ENCODE data around the gene CEP192.
A peak's percentile ranks its signal among the peaks of the same experiment; 100 is the strongest.
"Not testable (repeated sequence)": the region's sequence is repeated elsewhere in the genome, so short reads cannot be mapped to it uniquely, and the experiment has no call there.

The CEP192 gene, protein sequence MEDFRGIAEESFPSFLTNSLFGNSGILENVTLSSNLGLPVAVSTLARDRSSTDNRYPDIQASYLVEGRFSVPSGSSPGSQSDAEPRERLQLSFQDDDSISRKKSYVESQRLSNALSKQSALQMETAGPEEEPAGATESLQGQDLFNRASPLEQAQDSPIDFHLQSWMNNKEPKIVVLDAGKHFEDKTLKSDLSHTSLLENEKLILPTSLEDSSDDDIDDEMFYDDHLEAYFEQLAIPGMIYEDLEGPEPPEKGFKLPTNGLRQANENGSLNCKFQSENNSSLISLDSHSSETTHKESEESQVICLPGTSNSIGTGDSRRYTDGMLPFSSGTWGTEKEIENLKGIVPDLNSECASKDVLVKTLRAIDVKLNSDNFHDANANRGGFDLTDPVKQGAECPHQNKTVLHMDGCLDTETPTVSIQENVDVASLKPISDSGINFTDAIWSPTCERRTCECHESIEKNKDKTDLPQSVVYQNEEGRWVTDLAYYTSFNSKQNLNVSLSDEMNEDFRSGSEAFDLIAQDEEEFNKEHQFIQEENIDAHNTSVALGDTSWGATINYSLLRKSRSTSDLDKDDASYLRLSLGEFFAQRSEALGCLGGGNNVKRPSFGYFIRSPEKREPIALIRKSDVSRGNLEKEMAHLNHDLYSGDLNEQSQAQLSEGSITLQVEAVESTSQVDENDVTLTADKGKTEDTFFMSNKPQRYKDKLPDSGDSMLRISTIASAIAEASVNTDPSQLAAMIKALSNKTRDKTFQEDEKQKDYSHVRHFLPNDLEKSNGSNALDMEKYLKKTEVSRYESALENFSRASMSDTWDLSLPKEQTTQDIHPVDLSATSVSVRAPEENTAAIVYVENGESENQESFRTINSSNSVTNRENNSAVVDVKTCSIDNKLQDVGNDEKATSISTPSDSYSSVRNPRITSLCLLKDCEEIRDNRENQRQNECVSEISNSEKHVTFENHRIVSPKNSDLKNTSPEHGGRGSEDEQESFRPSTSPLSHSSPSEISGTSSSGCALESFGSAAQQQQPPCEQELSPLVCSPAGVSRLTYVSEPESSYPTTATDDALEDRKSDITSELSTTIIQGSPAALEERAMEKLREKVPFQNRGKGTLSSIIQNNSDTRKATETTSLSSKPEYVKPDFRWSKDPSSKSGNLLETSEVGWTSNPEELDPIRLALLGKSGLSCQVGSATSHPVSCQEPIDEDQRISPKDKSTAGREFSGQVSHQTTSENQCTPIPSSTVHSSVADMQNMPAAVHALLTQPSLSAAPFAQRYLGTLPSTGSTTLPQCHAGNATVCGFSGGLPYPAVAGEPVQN (N-terminal part only)

DNA sequence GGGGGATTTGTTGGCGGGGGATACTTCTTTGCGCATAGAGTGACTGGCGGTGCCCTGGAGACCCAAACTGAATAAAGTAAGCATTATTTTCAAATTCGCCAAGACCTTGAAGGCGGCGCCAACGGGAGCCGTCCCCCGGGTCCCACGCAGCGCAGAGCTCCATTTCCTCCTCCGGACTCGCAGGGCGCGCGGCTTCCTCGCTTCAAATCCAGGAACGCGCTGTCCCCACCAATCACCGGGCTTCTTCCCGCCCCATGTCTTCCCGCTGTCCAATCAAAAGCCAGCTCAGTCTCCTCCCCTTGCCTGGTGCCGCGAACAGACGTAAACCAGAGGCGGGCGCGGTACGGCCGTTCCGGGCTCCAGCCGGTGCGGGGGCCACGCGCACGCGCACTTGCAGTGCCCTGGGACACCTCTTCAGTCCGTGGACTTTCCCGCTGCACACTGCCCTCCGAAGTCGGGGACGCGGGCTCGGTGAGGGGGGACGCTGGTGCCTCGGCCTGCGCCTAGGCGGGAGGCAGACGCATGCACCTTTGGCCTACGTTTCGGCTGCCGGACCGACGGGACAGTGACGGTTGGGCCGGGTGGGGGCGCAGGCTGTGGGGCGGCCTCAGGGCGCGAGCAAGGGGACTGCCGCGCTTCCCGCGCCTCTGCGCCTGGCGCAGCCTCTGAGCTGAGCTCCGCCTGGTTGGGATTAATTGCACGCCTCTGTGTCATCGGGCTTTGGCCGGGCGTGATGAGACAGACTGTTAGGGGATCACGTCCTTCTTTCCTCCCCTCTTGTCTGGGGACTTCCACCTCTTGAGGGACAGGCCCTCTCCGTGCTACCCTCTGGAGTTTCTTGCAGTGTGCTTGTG, at the start of gene CEP192:
CEP192 (plus strand) TSS at position 396 of the 854 bp plus-strand sequence. CDS start 8,063 bp downstream, outside the sequence.
- DNase-seq: peak; percentile 95 to 96

DNA sequence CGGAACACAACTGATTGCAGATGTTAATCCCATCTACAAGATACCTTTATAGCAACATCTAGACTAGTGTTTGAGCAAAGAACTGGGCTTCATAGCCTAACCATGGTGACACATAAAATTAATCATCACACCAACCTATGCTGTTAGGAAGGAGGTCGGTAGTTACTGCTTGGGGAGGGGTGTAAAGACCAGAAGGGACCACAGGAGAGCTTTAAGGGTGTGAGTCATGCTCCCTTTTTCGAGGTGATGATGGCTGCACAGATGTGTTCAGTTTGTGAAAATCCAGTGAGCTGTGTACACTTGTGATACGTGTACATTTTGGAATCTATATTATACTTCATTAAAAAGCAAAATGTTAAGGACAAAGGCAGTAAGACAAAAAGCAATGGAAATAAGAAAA, 47.9 kb upstream of the CEP192 start:
- no peak for DNase-seq

DNA sequence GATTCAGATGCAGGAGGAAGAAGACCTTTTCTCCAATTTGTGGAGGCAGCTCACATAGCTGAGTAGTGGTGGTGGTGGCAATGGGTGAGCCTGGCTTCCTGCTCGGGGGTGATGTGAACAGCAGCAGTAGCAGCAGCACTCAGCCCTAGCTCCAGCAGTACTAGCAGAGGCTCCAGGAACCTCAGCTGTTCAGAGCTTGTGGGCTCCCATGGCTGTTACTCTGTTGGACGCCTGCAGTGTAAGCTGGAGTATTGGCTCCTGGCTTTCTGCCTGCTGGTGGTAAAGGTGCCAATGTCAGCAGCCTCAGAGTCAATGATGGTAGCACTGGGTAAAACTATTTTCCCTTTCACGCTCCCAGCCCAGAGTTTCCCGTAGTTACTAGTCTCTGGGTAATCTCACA, 46.5 kb upstream of the CEP192 start:
- no peak for DNase-seq

DNA sequence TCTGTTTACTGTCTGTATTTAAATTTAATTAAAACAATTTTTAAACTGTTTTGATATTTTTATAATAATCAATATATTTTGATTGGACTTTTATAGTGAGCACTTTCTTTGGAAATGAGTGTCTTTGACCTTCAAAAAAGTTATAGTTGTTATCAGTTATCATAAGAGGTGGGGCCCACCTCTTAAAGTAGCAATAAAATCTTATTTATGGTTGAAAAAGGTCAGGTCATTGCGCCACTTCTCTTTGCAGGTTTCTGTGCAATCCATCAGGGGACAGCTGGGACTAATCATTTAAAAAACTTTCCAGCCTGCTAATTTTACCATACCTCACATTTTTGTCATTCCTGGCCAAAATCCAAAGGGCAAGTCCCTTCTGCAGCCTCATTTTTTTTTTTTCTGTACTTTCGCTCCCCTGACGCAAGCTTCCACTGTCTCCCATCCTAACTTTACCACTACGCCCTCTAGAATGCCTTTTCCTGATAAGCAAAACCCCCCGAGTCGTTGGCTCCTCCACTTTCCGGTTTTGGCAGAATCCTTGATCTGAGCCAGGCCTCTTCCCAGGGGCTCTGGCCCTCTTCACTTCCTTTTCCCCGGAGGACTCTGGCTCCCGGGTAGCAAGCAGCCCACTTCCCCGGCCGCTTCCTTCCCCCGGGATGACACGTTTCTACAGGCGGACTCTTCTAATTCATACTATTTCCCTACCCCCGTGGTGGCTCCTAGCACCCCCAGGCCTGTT, 44.4 kb upstream of the CEP192 start:
- DNase-seq: no peak

DNA sequence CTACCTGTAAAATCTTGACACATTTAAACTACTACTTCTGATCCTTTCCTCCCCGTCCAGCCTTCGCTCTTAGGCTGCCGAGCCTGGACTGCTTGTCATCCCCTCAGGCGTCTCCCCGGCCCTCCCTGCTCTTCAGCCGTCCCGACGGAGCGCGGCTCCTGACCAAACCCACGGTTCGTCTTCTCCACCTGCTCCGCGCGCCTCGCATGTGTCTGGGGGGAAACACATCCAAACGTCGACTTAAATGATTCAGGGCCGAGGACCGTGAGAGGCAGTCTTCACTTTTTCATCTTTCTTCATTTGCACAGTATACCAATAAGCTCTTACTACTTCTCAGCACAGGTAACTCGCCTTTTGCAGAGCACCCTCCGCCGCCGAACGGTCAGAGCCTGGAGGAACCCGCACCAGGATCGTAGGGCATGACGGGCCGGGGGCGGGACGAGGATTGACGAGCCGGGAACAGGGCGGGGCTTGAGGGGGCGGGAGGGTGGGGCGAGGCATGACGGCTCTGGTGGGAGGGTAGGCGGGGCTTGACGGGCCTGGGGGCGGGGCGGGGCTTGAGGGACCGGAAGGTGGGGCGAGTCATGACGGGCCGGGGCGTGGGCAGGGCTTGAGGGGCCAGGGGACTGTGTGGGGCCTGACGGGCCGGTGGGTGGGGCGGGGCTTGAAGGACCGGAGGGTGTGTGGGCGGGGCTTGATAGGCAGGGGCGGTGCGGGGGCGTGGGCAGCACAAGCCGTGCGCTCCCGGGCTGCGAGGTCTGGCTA, 43.7 kb upstream of the CEP192 start, which contains the start of gene SEH1L:
SEH1L (plus strand) TSS at position 727 of the 765 bp plus-strand sequence. CDS start 111 bp downstream, outside the sequence.
- DNase-seq: peak; percentile 99 to 100

DNA sequence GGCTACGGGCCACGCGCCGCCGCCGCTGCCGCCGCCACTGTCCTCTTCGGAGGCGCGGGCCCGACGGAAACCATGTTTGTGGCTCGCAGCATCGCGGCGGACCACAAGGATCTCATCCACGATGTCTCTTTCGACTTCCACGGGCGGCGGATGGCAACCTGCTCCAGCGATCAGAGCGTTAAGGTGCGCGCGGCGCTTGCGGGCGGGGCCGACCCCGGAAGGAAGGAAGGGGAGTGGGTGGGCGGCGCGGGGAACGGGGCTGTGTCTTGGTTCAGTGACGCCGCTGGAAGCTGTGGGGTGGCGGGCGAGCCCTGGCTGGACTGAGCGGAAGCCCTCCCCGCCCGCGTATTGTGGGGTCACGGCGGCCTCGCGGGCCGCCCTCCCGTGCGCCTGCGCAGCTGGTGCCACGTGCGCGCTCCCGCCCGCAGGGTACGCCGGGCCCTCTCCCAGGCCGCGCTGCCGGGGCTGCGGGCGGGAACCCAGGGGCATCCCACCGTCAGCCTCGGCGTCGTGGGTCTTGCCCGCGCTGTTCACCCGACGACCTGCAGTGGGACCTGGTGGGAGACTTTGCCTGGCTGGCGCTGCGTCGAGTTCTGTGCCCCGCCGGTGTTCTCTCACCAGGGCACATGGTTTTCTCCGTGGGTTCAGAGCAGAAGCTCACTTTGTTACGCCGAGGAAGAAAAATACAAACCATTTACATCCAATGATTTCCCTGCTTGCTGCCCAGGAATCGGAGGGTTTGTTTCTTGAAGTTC, 42.9 kb upstream of the CEP192 start:
- DNase-seq: peak; percentile 99

DNA sequence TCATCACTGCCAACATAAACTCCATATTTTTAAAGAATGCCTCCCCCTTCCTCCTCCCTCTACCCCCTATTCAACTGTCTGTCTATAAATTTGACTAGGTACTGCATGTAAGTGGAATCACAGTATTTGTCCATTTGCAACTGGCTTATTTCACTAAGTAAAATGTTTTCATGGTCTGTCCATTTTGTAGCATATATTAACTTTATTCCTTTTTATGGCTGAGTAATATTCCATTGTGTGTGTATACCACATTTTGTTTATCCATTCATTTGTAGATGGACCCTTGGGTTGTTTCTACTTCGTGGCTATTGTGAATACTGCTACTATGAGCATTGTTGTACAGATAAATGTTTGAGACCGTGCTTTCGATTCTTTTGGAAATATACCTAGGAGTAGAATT, 32.7 kb upstream of the CEP192 start:
- DNase-seq: no peak

DNA sequence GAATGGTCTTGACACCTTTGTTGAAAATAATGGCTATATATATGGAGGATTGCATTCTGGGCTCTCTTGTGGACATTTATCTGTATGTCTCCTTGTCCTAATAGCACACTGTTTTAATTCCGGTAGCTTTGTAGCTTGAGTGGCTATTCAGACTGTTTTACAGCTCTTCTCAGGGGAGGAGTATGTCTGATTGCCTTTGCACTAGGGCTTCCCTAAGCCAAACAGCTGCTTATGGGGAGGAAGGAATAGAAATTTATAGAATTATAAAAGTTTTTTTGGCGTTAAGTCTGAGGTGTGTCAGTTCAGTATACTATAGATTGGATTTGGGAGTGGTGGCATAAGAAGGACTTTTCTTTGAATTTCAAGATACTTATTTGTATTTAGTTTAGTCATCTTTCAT, 30.8 kb upstream of the CEP192 start:
- no peak for DNase-seq

DNA sequence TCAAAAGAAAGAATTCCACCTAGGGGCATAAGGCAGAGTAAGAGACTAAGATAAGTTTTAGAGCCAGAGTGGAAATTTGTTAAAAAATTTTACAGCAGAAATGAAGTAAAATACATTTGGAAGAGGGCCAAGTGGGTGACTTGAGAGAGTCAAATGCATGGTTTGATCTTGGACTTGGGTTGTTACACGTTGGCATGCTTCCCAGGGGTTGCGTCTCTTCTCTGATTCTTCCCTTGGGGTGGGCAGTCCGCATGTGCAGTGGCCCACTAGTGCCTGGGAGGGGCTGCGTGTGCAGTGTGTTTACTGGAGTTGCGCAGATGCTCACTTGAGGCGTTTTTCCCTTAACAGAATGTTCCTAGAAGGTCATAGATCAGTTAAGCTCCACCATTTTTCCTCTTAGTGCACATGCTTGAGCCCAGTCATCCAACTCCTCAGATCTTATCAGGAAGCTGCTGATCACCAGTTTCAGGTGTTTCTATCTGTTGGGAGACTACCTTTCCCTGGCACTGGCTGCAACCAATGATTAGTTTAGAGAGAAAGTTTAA, 30.2 kb upstream of the CEP192 start:
- DNase-seq: no peak

DNA sequence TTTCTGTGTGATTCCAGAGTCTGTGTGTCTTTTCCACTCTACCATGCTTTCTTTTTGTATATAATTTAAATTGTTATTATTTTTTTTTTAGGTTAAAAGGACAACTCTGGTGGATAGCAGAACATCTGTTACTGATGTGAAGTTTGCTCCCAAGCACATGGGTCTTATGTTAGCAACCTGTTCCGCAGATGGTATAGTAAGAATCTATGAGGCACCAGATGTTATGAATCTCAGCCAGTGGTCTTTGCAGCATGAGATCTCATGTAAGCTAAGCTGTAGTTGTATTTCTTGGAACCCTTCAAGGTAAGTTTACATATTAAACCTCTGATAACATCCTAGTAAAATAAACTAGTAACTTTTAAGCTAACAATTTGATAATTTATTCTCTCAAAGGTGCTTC, 28.1 kb upstream of the CEP192 start:
- no peak for DNase-seq

DNA sequence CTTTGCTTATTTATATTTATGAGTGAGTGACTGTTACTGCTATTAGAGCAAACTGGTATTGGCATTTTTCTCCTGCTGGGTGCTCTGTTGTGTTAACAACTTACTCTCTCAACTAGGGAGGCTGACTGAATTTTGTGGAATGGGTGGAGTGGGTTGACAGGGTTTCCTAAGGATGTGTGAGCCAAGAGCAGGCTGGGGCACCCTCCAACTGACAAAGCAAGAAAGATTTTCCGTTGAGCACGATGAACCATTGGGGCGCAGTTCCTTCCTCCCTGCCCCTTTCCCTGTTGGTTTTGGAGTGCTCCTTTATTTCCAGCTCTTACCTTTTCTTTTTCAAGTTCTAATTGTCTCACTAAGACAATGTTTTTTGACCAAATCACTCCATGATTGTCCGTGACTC, 23.0 kb upstream of the CEP192 start:
- no peak for DNase-seq

DNA sequence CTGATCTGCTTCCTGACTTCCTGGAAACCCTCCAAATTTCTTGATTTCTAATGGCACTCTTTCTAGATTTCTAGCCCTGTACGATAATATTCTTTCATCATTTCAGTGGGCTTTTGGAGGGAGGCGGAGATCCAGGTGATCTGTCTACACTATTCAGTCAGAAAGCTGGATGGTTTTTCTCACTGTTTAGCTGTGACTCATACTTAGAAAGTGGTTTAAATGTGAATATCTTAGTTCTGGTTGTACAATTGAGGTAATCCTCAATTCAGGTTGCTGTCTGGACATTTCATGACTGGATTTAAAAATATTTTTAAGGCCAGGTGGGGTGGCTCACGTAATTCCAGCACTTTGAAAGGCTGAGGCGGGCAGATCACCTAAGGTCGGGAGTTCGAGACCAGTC, 22.5 kb upstream of the CEP192 start:
- no peak for DNase-seq

DNA sequence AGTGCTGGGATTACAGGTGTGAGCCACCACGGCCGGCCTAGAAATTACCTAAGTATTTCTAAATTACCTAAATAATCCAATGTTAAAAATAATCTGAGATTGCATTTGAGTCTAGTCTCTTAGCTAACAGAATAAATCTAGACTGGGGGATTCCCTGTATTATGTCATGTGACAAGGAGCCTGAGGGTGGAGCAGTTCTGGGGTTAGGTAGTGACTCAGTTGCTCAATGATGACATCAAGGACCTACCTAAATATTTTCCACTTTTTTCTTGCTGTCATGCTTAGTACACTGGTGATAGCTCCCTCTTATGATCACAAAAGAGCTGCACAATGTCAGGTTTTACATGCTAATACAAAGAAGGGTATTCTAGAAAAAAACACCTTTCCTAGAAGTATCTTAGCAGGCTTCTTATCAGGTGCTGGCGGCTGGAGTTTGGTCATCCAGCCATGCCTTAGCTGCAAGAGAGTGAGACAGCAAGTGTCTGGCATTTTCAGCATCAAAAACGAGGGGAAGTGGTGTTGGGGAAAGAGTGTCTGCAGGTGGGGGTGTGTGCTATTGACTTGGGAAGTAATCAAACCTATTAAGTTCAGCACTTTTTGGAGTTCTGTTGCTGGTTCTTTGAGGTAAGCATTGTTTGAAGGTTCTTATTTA, 17.5 kb upstream of the CEP192 start:
- DNase-seq: no peak

DNA sequence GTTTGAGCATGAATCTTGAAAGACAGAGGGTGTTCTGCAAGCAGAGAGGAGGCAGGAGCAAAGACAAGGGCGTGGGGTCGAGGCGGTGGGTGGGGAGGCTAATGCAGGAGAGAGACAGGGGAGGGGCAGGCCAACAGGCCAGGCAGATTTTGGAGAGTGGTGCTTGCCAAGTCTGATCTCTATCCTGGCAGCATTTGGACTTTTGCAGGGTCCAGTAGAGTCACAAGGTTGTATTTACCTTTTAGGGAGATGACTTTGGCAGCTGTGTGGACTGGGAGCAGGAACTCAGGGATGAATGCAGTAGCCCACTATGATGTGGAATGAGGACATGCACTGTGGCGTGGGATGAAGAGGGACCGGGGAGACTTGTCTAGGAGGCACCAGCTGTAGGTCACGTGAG, 15.7 kb upstream of the CEP192 start:
- DNase-seq: no peak

DNA sequence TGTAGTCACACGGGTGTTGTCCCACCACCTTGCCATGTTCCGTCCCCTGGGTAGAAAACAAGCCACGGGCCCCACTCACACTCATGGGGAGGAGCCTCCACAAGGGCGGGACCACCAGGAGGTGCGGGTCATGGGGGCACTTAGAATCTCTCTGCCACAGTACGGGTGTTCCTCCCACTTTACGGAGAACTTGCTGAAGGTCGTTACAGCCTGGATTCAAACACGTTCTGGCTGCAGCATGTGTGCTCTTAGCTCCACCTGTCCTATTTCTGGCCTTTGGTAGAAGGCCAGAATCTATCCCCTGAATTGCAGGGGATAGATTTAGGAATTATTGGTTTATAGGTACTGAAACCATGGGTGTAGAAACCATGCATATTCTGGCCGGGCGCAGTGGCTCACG, 14.9 kb upstream of the CEP192 start:
- DNase-seq: no peak

DNA sequence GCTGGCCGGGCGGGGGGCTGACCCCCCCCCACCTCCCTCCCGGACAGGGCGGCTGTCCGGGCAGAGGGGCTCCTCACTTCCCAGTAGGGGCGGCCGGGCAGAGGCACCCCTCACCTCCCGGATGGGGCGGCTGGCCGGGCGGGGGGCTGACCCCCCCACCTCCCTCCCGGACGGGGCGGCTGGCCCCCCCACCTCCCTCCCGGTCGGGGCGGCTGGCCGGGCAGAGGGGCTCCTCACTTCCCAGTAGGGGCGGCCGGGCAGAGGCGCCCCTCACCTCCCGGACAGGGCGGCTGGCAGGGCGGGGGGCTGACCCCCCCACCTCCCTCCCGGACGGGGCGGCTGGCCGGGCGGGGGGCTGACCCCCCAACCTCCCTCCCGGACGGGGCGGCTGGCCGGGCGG, 11.1 kb upstream of the CEP192 start:
- DNase-seq: not testable (repeated sequence)

DNA sequence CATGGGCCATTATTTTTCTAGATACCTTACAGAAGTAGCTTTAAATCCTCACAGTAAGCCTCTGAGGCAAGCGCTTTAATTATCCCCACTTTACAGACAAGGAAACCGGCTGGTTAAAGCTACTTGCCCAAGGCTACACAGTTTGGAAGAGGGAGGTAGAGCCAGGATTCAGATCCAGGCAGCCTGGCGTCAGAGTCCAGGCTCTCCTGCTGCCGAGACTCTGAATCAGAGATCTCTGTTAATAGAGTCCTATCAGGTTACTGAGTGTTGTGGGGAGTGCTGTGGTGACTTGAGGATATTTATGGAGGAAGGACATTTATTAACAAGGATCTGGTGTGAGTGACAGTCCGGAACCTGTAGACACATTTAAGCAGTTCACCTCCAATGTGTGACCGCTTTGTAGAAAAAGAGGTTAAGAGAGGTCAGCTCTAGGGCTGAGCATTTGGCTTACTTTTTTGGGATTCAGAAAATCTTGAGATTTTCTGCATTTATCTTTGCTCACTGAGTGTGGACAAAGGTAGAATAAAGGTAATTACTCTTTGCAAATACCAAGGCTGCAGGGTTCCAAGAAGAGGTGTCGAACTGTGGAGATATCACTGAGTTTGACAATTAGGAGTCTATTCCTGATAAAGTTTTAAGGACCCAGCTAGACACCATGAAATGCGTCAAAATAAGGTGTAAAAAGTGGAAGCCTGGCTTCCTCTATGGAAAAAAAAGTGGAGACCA, 1.6 kb upstream of the CEP192 start:
- no peak for DNase-seq

DNA sequence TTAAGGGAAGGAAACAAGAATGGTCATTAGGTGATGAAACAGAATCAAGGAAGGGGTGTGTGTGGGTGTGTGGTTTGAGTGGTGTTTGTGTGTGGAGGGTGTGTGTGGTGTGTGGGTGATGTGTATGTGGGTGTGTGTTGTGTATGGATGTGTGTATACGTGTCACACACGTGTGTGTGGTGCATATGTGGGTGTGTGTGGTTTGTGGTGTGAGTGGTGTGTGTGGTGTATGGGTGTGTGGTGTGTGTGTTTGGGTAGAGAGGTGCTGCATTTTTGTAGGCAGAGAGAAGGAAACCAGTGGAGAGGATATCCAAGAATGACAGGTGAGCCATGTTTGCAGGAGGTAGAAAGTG, 1.1 kb upstream of the CEP192 start:
- DNase-seq: peak; percentile 22 to 29

Measured in activated CD4-positive, alpha-beta T cell treated with anti-CD3 and anti-CD28 coated beads, Interleukin-2, amount 50 U/mL, for 4 hours (primary cell).